ENCODE results near the gene OSBPL5. TPM values are rescaled to one million over a fixed set of nuclear protein-coding genes. Genes with fewer than 3 reads are reported as not detected.
"Not testable (repeated sequence)": the region's sequence is repeated elsewhere in the genome, so short reads cannot be mapped to it uniquely, and the experiment has no call there.

OSBPL5 gene
- polyA plus RNA-seq, 4 donors: 17.9 to 26.8 (median 21.5) TPM

GRCh38 chr11:3186166-3186953 is 21.2 kb upstream of the OSBPL5 start:
- no peak for DNase-seq (ENCODE audit: low read depth in 4 of 4, low spot score in 3 of 4)

- no peak for DNase-seq (ENCODE audit: low read depth in 4 of 4, low spot score in 3 of 4)
Measured at GRCh38 chr11:3184732-3185347, 19.7 kb upstream of the OSBPL5 start.

- DNase-seq (ENCODE audit: low read depth in 4 of 4, low spot score in 3 of 4): no peak
Measured at GRCh38 chr11:3183523-3183922, 18.4 kb upstream of the OSBPL5 start.

- DNase-seq (ENCODE audit: low read depth in 4 of 4, low spot score in 3 of 4): no peak
Measured at GRCh38 chr11:3182462-3182852, 17.3 kb upstream of the OSBPL5 start.

GRCh38 chr11:3181725-3182461 is 16.8 kb upstream of the OSBPL5 start:
- no peak for DNase-seq (ENCODE audit: low read depth in 4 of 4, low spot score in 3 of 4)

- no peak for DNase-seq (ENCODE audit: low read depth in 4 of 4, low spot score in 3 of 4)
Measured at GRCh38 chr11:3180869-3181268, 15.8 kb upstream of the OSBPL5 start.

GRCh38 chr11:3178349-3178748 is 13.2 kb upstream of the OSBPL5 start:
- DNase-seq (ENCODE audit: low read depth in 4 of 4, low spot score in 3 of 4): no peak

- no peak for DNase-seq (ENCODE audit: low read depth in 4 of 4, low spot score in 3 of 4)
Measured at GRCh38 chr11:3177931-3178330, 12.8 kb upstream of the OSBPL5 start.

GRCh38 chr11:3176487-3176886 is 11.4 kb upstream of the OSBPL5 start:
- no peak for DNase-seq (ENCODE audit: low read depth in 4 of 4, low spot score in 3 of 4)

GRCh38 chr11:3175194-3175593 is 10.1 kb upstream of the OSBPL5 start:
- DNase-seq (ENCODE audit: low read depth in 4 of 4, low spot score in 3 of 4): no peak

GRCh38 chr11:3174387-3174786 is 9.3 kb upstream of the OSBPL5 start:
- DNase-seq (ENCODE audit: low read depth in 4 of 4, low spot score in 3 of 4): no peak

GRCh38 chr11:3173795-3174194 is 8.7 kb upstream of the OSBPL5 start:
- no peak for DNase-seq (ENCODE audit: low read depth in 4 of 4, low spot score in 3 of 4)

GRCh38 chr11:3171931-3172560 is 6.9 kb upstream of the OSBPL5 start:
- DNase-seq (ENCODE audit: low read depth in 4 of 4, low spot score in 3 of 4): no peak

- DNase-seq (ENCODE audit: low read depth in 4 of 4, low spot score in 3 of 4): no peak
Measured at GRCh38 chr11:3170756-3171650, 5.9 kb upstream of the OSBPL5 start.

- no peak for DNase-seq (ENCODE audit: low read depth in 4 of 4, low spot score in 3 of 4)
Measured at GRCh38 chr11:3170044-3170755, 5.1 kb upstream of the OSBPL5 start.

- no peak for DNase-seq (ENCODE audit: low read depth in 4 of 4, low spot score in 3 of 4)
Measured at GRCh38 chr11:3169255-3170043, 4.3 kb upstream of the OSBPL5 start.

- DNase-seq (ENCODE audit: low read depth in 4 of 4, low spot score in 3 of 4): not testable (repeated sequence)
Measured at GRCh38 chr11:3168742-3169254, 3.7 kb upstream of the OSBPL5 start.
